GM18870 (cell line): ENCODE data around the gene ACAP3.

ENCODE experiments used
- ATAC-seq: cut with Tn5 transposase; IDR thresholded peaks from one replicate; pipeline ENCODE4 v1.9.1; 2021; ENCODE audit warnings: moderate library complexity; ENCODE audit not compliant: unreplicated experiment

ACAP3 gene

GRCh38 chr1:1304331-1305299 lies 3.1 kb downstream of the ACAP3 start:
- no peak for ATAC-seq

- no peak for ATAC-seq
Measured at GRCh38 chr1:1303736-1304135, 4.0 kb downstream of the ACAP3 start.

- ATAC-seq, result no peak
Measured at GRCh38 chr1:1302951-1303509, 4.7 kb downstream of the ACAP3 start.

- ATAC-seq, result no peak
Measured at GRCh38 chr1:1302006-1302430, 5.7 kb downstream of the ACAP3 start.

- no peak for ATAC-seq
Measured at GRCh38 chr1:1300352-1300739, 7.4 kb downstream of the ACAP3 start.

- ATAC-seq, result no peak
Measured at GRCh38 chr1:1299686-1300351, 7.9 kb downstream of the ACAP3 start.

GRCh38 chr1:1298861-1299685 lies 8.7 kb downstream of the ACAP3 start:
- no peak for ATAC-seq

GRCh38 chr1:1297802-1298424 lies 9.8 kb downstream of the ACAP3 start:
- no peak for ATAC-seq

- ATAC-seq, result no peak
Measured at GRCh38 chr1:1296070-1297061, 11.4 kb downstream of the ACAP3 start.

- ATAC-seq, result no peak
Measured at GRCh38 chr1:1295154-1295923, 12.4 kb downstream of the ACAP3 start.

GRCh38 chr1:1294250-1294890 lies 13.4 kb downstream of the ACAP3 start:
- no peak for ATAC-seq

GRCh38 chr1:1293263-1294249 lies 14.2 kb downstream of the ACAP3 start:
- ATAC-seq, result no peak

GRCh38 chr1:1292851-1293250 lies 14.9 kb downstream of the ACAP3 start:
- ATAC-seq, result no peak

GRCh38 chr1:1292442-1292779 lies 15.3 kb downstream of the ACAP3 start:
- ATAC-seq, result no peak

- no peak for ATAC-seq
Measured at GRCh38 chr1:1291548-1292441, 15.9 kb downstream of the ACAP3 start.

- ATAC-seq, result no peak
Measured at GRCh38 chr1:1291023-1291528, 16.7 kb downstream of the ACAP3 start.
